Dendritic cell treated with granulocyte-macrophage colony-stimulating factor and Interleukin-4, amounts not matched to agents 40 ng/mL and 50 ng/mL, for 4 days (primary cell): ENCODE measurements around the gene ZBTB17.

Experiments used
- H3K27ac Mint-ChIP-seq: one replicate; pipeline ENCODE4 v1.8.0; 2022; ENCODE audit warnings: mild to moderate bottlenecking, mixed read lengths
- H3K27me3 Mint-ChIP-seq: one replicate; pipeline ENCODE4 v1.8.0; 2022; ENCODE audit warnings: mild to moderate bottlenecking, mixed read lengths
- H3K36me3 Mint-ChIP-seq: one replicate; pipeline ENCODE4 v1.8.0; 2022; ENCODE audit warnings: low read depth, mixed read lengths
- H3K4me1 Mint-ChIP-seq: one replicate; pipeline ENCODE4 v1.8.0; 2022; ENCODE audit warnings: low read depth, mixed read lengths
- H3K4me3 Mint-ChIP-seq: one replicate; pipeline ENCODE4 v1.8.0; 2022; ENCODE audit warnings: mild to moderate bottlenecking, moderate library complexity, mixed read lengths
- H3K9me3 Mint-ChIP-seq: one replicate; pipeline ENCODE4 v1.8.0; 2022; ENCODE audit warnings: mixed read lengths
- intact Hi-C: fragments of 100-400 bp; cut with micrococcal nuclease; formaldehyde crosslinking; loops from one replicate; pipeline ENCODE4 v1.15.0; 2022

ZBTB17 gene

DNA sequence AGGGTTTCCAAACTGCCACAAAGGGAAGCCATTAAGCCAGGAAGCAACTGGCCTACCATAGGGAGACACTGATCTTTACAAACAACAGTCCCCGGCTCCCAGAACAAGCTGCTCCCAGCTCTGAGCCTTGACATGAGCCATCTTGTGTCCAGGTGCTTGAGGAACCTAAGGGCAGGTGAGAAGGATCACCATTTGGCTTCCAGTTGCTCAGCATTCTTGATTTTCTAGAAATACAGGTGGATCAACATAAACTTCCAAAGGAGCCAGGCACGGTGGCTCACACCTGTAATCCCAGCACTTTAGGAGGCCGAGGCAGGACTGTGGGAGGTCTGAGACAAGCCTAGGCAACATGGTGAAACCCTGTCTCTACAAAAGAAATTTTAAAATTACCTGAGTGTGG is 21.6 kb downstream of the ZBTB17 start:
- Mint-ChIP-seq H3K27ac (no peak overlapping the region), H3K27me3 (no peaks in the 10 kb centered on the region), H3K4me1 (peaks cover 93% of the 10 kb centered on the region), H3K36me3 (peaks cover 54% of the 10 kb centered on the region), H3K9me3 (no peaks in the 10 kb centered on the region), H3K4me3 (no peak overlapping the region)
- intact Hi-C loops: no loop called here

DNA sequence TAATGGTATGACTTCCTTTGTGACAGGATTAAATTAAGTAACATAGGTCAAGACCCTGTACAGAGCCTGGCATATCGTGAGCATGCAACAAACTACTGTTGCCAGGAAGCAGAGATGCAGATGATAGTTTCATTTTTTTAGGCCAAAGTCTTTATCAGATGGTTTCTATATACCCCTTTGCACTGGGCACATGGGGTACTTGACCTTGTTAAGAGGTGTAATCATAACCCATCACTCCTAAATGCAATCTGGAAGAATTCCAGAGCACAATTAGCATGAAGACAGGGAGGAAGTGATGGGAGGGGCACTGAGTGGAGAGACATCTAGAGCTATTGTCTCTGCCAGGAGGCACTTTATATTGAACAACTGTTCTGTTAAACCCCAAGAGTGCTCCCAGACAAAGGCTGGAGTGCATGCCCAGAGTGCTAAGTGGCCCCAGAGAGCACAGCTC is 22.1 kb downstream of the ZBTB17 start:
- H3K27ac Mint-ChIP-seq: peak overlapping the region; percentile 86
- peaks cover 52% of the 10 kb centered on the region for H3K36me3 Mint-ChIP-seq
- no peaks in the 10 kb centered on the region for H3K27me3 Mint-ChIP-seq
- peaks cover 96% of the 10 kb centered on the region for H3K4me1 Mint-ChIP-seq
- intact Hi-C loops: no loop called here
- no peaks in the 10 kb centered on the region for H3K9me3 Mint-ChIP-seq
- no peak overlapping the region for H3K4me3 Mint-ChIP-seq

DNA sequence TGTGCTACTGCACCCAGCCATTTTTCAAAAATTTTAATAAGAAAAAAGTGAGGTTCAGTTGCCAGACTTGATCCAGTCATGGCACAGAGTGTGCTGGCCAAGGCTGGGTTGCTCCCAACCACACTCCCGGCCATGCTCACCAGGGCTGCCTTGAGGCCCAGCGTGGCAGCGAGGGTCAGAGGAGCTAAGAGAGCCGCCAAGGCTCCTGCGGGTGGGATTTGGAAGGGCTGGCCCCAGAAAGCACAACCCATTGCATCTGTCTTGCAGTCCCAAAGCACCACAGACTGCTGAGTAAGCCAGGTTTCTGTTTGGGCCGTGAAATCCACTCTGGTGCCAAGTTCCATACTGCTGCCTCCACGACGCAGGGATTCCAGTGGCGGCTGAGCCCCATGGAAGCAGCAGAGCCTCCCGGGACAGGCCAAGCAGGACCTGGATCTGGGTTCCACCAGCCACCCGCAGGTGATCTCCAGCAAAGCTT is 22.6 kb downstream of the ZBTB17 start:
- no peaks in the 10 kb centered on the region for H3K9me3 Mint-ChIP-seq
- H3K36me3 Mint-ChIP-seq: peaks cover 49% of the 10 kb centered on the region
- peaks cover 96% of the 10 kb centered on the region for H3K4me1 Mint-ChIP-seq
- H3K27ac Mint-ChIP-seq: peak overlapping the region; percentile 86
- no peaks in the 10 kb centered on the region for H3K27me3 Mint-ChIP-seq
- intact Hi-C loops: no loop called here
- H3K4me3 Mint-ChIP-seq: no peak overlapping the region

GRCh38 chr1:15952317-15953258 is 23.3 kb downstream of the ZBTB17 start:
- peak overlapping the region; percentile 6 for H3K4me3 Mint-ChIP-seq
- intact Hi-C loops: no loop called here
- peak overlapping the region; percentile 86 for H3K27ac Mint-ChIP-seq
- H3K4me1 Mint-ChIP-seq: peaks cover 96% of the 10 kb centered on the region
- H3K9me3 Mint-ChIP-seq: no peaks in the 10 kb centered on the region
- H3K36me3 Mint-ChIP-seq: peaks cover 49% of the 10 kb centered on the region
- no peaks in the 10 kb centered on the region for H3K27me3 Mint-ChIP-seq

GRCh38 chr1:15951341-15952153 is 24.4 kb downstream of the ZBTB17 start:
- Mint-ChIP-seq H3K4me3 (no peak overlapping the region), H3K27ac (peak overlapping the region; percentile 86), H3K27me3 (no peaks in the 10 kb centered on the region), H3K36me3 (peaks cover 49% of the 10 kb centered on the region), H3K4me1 (peaks cover 92% of the 10 kb centered on the region), H3K9me3 (no peaks in the 10 kb centered on the region)
- intact Hi-C loops: no loop called here

DNA sequence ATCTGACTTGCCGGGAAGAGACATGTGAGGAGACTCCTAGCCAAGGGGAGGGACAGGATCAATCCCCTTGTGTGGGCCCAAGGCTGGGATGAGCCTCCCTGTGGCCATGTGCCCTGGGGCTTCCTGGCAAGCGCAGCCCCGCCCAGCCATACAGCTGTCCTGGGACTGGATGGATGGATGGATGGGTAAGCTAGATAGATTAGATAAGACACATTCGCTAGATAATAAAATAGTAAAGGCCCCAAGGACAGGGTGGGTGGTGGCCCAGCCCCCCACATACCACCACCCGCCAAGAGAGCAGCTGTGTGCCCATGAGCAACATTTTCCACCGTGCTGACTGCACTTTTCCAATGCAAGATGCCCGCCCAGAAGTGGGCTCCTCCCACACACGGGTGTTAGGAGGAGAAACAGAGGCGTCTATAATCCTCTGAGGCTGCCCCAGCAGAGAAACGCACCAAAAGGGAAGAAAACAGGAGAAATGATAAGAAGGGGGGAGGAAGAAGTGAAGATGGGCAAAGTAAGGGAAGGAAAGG is 25.1 kb downstream of the ZBTB17 start:
- Mint-ChIP-seq H3K27me3 (no peaks in the 10 kb centered on the region), H3K4me3 (peak overlapping the region; percentile 35), H3K9me3 (no peaks in the 10 kb centered on the region), H3K4me1 (peaks cover 85% of the 10 kb centered on the region), H3K36me3 (peaks cover 53% of the 10 kb centered on the region), H3K27ac (peak overlapping the region; percentile 86)
- intact Hi-C loops: no loop called here

GRCh38 chr1:15950302-15950701 is 25.6 kb downstream of the ZBTB17 start:
- H3K4me3 Mint-ChIP-seq: no peak overlapping the region
- H3K27me3 Mint-ChIP-seq: no peaks in the 10 kb centered on the region
- intact Hi-C loops: no loop called here
- peaks cover 58% of the 10 kb centered on the region for H3K36me3 Mint-ChIP-seq
- H3K4me1 Mint-ChIP-seq: peaks cover 83% of the 10 kb centered on the region
- no peaks in the 10 kb centered on the region for H3K9me3 Mint-ChIP-seq
- peak overlapping the region; percentile 86 for H3K27ac Mint-ChIP-seq

GRCh38 chr1:15949453-15950245 is 26.3 kb downstream of the ZBTB17 start:
- Mint-ChIP-seq H3K9me3 (no peaks in the 10 kb centered on the region), H3K4me3 (peak overlapping the region; percentile 43), H3K27me3 (no peaks in the 10 kb centered on the region), H3K4me1 (peaks cover 77% of the 10 kb centered on the region), H3K36me3 (peaks cover 59% of the 10 kb centered on the region), H3K27ac (peak overlapping the region; percentile 86)
- intact Hi-C loops: no loop called here

GRCh38 chr1:15948595-15949452 is 27.1 kb downstream of the ZBTB17 start:
- Mint-ChIP-seq H3K4me1 (peaks cover 69% of the 10 kb centered on the region), H3K36me3 (peaks cover 61% of the 10 kb centered on the region), H3K4me3 (peak overlapping the region; percentile 43), H3K27ac (peak overlapping the region; percentile 86), H3K9me3 (no peaks in the 10 kb centered on the region), H3K27me3 (no peaks in the 10 kb centered on the region)
- intact Hi-C loops: no loop called here

DNA sequence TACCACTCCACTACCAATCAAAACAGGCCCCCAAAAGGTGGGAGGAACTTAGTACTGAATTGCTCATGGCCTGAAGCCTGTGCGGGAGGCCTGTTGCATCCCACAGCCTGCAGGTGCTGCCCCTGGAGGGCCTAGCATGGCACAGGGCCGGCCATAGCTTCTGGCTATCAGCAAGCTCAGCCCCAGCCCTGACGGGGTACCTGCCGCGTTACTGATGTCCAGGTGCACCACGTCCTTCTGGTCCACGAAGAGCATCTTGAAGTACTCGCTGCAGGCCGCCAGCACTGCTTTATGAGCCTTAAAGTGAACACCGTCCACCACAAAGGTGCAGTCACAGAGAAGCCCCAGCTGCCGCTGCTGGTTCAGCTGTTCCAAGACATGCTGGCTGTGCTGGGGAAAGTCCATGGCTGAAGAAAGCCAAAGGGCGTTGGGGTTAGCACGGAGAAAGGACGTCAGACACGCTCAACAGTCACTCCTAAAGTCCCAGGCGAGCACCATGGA is 27.8 kb downstream of the ZBTB17 start:
- H3K4me1 Mint-ChIP-seq: peaks cover 62% of the 10 kb centered on the region
- H3K27ac Mint-ChIP-seq: peak overlapping the region; percentile 86
- H3K27me3 Mint-ChIP-seq: no peaks in the 10 kb centered on the region
- intact Hi-C loops: no loop called here
- H3K36me3 Mint-ChIP-seq: peaks cover 68% of the 10 kb centered on the region
- no peak overlapping the region for H3K4me3 Mint-ChIP-seq
- no peaks in the 10 kb centered on the region for H3K9me3 Mint-ChIP-seq

DNA sequence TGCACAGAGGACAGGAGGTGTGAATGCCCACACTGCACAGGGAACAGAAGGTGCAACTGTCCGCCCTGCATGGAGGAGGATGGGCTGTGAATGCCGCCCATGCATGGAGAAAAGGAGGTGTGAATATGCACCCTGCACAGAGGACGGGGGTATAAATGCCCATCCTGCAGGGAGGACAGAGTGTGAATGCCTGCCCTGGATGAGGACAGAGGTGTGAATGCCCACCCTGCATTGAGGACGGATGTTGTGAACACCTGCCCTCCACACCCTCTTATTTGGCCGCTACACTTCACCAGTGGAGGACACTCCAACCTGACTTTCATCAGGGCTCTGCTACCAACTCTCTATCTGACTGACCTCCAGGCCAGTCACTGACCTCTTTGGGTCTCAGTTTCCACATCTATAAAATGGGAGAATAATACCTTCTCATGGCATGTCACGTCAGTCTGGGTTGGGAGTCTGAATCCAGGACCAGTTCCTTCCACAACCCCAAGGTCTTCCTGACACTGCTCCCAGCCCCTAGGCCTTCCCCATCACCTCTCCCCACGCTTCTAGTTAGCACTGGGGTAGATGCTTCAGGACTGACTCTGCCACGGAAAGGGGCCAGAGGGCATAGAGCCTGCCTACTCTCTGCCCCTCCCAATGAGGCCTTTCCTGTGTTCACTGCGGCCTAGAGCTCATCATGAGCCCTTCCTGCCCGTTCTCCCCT is 28.4 kb downstream of the ZBTB17 start:
- Mint-ChIP-seq H3K9me3 (no peaks in the 10 kb centered on the region), H3K27me3 (no peaks in the 10 kb centered on the region), H3K27ac (peak overlapping the region; percentile 86), H3K4me1 (peaks cover 56% of the 10 kb centered on the region), H3K4me3 (no peak overlapping the region), H3K36me3 (peaks cover 70% of the 10 kb centered on the region)
- intact Hi-C loops: no loop called here
